KMS-11 (cell line): ENCODE measurements around the gene PES1.

Experiments used
- H2AFZ ChIP-seq: fragments of 200-600 bp; sonication (generic); 2 replicates; pipeline ENCODE4 v1.6.1; 2016; ENCODE audit warnings: antibody characterized with exemption, mixed run types, low read depth
- H3K27ac ChIP-seq: fragments of 200-600 bp; sonication (generic); 2 replicates; pipeline ENCODE4 v1.6.1; 2016; ENCODE audit warnings: mild to moderate bottlenecking, mixed run types
- H3K27me3 ChIP-seq: fragments of 200-600 bp; sonication (generic); 2 replicates; pipeline ENCODE4 v1.6.1; 2017; ENCODE audit warnings: mild to moderate bottlenecking, low read depth, mixed run types, moderate library complexity; ENCODE audit not compliant: insufficient read depth
- H3K36me3 ChIP-seq: fragments of 200-600 bp; sonication (generic); 2 replicates; pipeline ENCODE4 v1.6.1; 2017; ENCODE audit warnings: mild to moderate bottlenecking, mixed run types; ENCODE audit not compliant: insufficient read depth
- H3K4me1 ChIP-seq: fragments of 200-600 bp; sonication (generic); 2 replicates; pipeline ENCODE4 v1.6.1; 2016; ENCODE audit warnings: mild to moderate bottlenecking, low read depth, mixed run types; ENCODE audit not compliant: poor library complexity, severe bottlenecking
- H3K4me2 ChIP-seq: fragments of 200-600 bp; sonication (generic); 2 replicates; pipeline ENCODE4 v1.7.0; 2016; ENCODE audit warnings: mild to moderate bottlenecking, mixed run types
- H3K4me3 ChIP-seq: fragments of 200-600 bp; sonication (generic); IDR thresholded peaks from 2 replicates; pipeline ENCODE4 v1.6.1; 2017; ENCODE audit warnings: low read depth, low read length, mixed read lengths; ENCODE audit not compliant: insufficient read depth
- H3K79me2 ChIP-seq: fragments of 200-600 bp; sonication (generic); 2 replicates; pipeline ENCODE4 v1.6.1; 2016; ENCODE audit warnings: low read depth, mixed run types; ENCODE audit not compliant: insufficient read depth
- H3K9ac ChIP-seq: fragments of 200-600 bp; sonication (generic); 2 replicates; pipeline ENCODE4 v1.6.1; 2016; ENCODE audit warnings: mild to moderate bottlenecking, mixed run types
- H4K20me1 ChIP-seq: fragments of 200-600 bp; sonication (generic); 2 replicates; pipeline ENCODE4 v1.6.1; 2016; ENCODE audit warnings: mild to moderate bottlenecking, mixed run types; ENCODE audit not compliant: insufficient read depth
- CTCF ChIP-seq: fragments of 200-600 bp; sonication (generic); conservative IDR thresholded peaks from 2 replicates; pipeline ENCODE4 v1.6.1; 2017; ENCODE audit warnings: low read depth, mild to moderate bottlenecking, antibody characterized with exemption, low read length, moderate library complexity, mixed read lengths

PES1 gene

GRCh38 chr22:30531651-30532608 lies 59.8 kb downstream of the PES1 start:
- Histone ChIP-seq H3K79me2 (no peaks in the 10 kb centered on the region), H3K4me3 (no peak overlapping the region), H3K27me3 (no peaks in the 10 kb centered on the region), H3K36me3 (no peaks in the 10 kb centered on the region), H3K4me2 (no peak overlapping the region), H3K9ac (no peak overlapping the region), H4K20me1 (no peaks in the 10 kb centered on the region), H2AFZ (no peak overlapping the region), H3K27ac (no peak overlapping the region), H3K4me1 (peaks cover 6% of the 10 kb centered on the region)
- no peak for TF ChIP-seq CTCF

DNA sequence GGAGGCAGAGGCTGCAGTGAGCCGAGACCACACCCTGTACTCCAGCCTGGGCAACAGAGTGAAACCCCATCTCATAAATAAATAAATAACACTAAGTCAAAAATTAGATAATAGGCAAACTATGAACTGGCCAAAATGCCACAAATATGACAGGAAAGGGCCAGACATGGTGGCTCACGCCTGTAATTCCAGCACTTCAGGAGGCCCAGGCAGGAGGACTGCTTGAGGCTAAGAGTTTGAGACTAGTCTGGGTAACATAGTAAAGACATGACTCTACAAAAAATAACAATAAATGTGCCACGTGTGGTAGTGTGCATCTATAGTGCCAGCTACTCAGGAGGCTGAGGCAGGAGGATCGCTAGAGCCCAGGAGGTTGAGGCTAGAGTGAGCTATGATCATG lies 65.1 kb downstream of the PES1 start:
- no peak overlapping the region for H2AFZ ChIP-seq
- no peaks in the 10 kb centered on the region; the same call in 1 of the 2 replicates for H3K27me3 ChIP-seq
- no peaks in the 10 kb centered on the region for H3K36me3 ChIP-seq
- H3K4me3 ChIP-seq, result no peak overlapping the region
- TF ChIP-seq CTCF, result no peak
- H3K9ac ChIP-seq, result no peak overlapping the region
- no peaks in the 10 kb centered on the region for H3K4me1 ChIP-seq
- no peaks in the 10 kb centered on the region for H4K20me1 ChIP-seq
- H3K4me2 ChIP-seq, result no peak overlapping the region
- no peak overlapping the region for H3K27ac ChIP-seq
- H3K79me2 ChIP-seq, result no peaks in the 10 kb centered on the region
